NB4 (cell line): ENCODE measurements around the gene PSMD12.

Experiments used
- DNase-seq: peaks from one replicate; pipeline ENCODE4 v3.0.0; 2010; ENCODE audit warnings: low read depth
- H3K4me3 ChIP-seq: one replicate; pipeline ENCODE4 v1.5.1; 2011; ENCODE audit warnings: mild to moderate bottlenecking, low read depth, low read length, moderate library complexity
- CTCF ChIP-seq: IDR thresholded peaks from one replicate; pipeline ENCODE4 v1.5.1; 2012; ENCODE audit warnings: low read depth, low read length
- MAX ChIP-seq: IDR thresholded peaks from 2 replicates; pipeline ENCODE4 v1.6.1; 2011; ENCODE audit warnings: low read depth, low read length
- MYC ChIP-seq: IDR thresholded peaks from 2 replicates; pipeline ENCODE4 v1.6.1; 2011; ENCODE audit warnings: low read depth, low read length
- POLR2A ChIP-seq: IDR thresholded peaks from 2 replicates; pipeline ENCODE4 v1.6.1; 2011; ENCODE audit warnings: mild to moderate bottlenecking; ENCODE audit not compliant: insufficient read length; ENCODE audit errors: extremely low read depth

Gene PSMD12

GRCh38 chr17:67401106-67401505 is 34.7 kb upstream of the PSMD12 start:
- TF ChIP-seq MYC (no peak), POLR2A (no peak), MAX (no peak), CTCF (no peak)
- H3K4me3 ChIP-seq, result no peak overlapping the region
- no peak for DNase-seq

- H3K4me3 ChIP-seq, result no peak overlapping the region
- no peak for TF ChIP-seq MAX
- no peak for TF ChIP-seq CTCF
- TF ChIP-seq POLR2A, result no peak
- TF ChIP-seq MYC, result no peak
- no peak for DNase-seq
These were observed 33.8 kb upstream of the PSMD12 start for GRCh38 chr17:67400193-67400592.

- no peak for DNase-seq
- H3K4me3 ChIP-seq, result no peak overlapping the region
- TF ChIP-seq MYC (no peak), MAX (no peak), CTCF (no peak), POLR2A (no peak)
These were observed 33.3 kb upstream of the PSMD12 start for GRCh38 chr17:67399676-67400075.

GRCh38 chr17:67393809-67394397 is 27.5 kb upstream of the PSMD12 start:
- H3K4me3 ChIP-seq, result no peak overlapping the region
- DNase-seq, result no peak
- TF ChIP-seq MYC (no peak), POLR2A (no peak), MAX (no peak), CTCF (no peak)

- H3K4me3 ChIP-seq, result no peak overlapping the region
- TF ChIP-seq MAX, result no peak
- no peak for TF ChIP-seq POLR2A
- no peak for TF ChIP-seq CTCF
- no peak for TF ChIP-seq MYC
- DNase-seq, result no peak
These were observed 25.7 kb upstream of the PSMD12 start for GRCh38 chr17:67392111-67392510.
